ENCODE data around the gene NDRG3.
"Not testable (repeated sequence)": the region's sequence is repeated elsewhere in the genome, so short reads cannot be mapped to it uniquely, and the experiment has no call there.

NDRG3 gene

DNA sequence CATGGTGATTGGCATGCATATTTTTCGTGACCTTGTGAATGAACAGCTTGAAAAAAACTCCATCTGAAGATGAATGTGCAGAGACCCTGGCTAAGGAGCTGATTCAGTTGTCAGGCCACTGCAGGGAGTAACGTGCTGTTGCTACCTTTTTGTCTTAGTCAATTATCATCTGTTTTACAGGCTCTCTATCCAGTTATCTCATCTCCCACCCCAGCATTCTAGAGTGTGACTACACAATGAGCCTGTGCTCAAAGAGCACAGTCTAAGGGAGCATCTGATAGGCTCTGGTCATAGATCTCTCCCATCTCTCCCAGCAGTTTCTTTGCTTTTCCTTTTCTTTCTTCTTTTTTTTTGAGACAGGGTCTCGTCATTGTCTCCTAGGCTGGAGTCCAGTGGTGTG lies 45.5 kb downstream of the NDRG3 start:
- H3K4me2 ChIP-seq (ENCODE audit: low read length), result no peak overlapping the region
- H3F3A ChIP-seq (ENCODE audit: insufficient read depth, low read length), result no peaks in the 10 kb centered on the region
- TF ChIP-seq CTCF (IDR thresholded peaks at IDR 0.05; ENCODE audit: low read length) (no peak), EZH2 (IDR thresholded peaks at IDR 0.05; ENCODE audit: borderline replicate concordance, low read length) (no peak)
- no peak overlapping the region for H2AFZ ChIP-seq (ENCODE audit: low read length)
- no peak overlapping the region for H3K4me3 ChIP-seq (ENCODE audit: low read depth, low read length, poor library complexity, severe bottlenecking)
- no peaks in the 10 kb centered on the region for H3K36me3 ChIP-seq (ENCODE audit: insufficient read depth, low read length)
- H3K9ac ChIP-seq (ENCODE audit: low read length), result no peak overlapping the region
- H3K4me1 ChIP-seq (ENCODE audit: insufficient read depth, low read length, severe bottlenecking), result no peaks in the 10 kb centered on the region
- no peaks in the 10 kb centered on the region for H3K79me2 ChIP-seq (ENCODE audit: insufficient read depth, low read length)
- no peak overlapping the region for H3K27ac ChIP-seq (ENCODE audit: low read depth, low read length, poor library complexity, severe bottlenecking)
- no peaks in the 10 kb centered on the region for H4K20me1 ChIP-seq (ENCODE audit: insufficient read depth, low read length)
- H3K9me2 ChIP-seq (ENCODE audit: low read depth, low read length), result no peaks in the 10 kb centered on the region
- H3K27me3 ChIP-seq (ENCODE audit: insufficient read depth, low read length), result no peaks in the 10 kb centered on the region
- H3K9me3 ChIP-seq (ENCODE audit: low read length), result no peaks in the 10 kb centered on the region

DNA sequence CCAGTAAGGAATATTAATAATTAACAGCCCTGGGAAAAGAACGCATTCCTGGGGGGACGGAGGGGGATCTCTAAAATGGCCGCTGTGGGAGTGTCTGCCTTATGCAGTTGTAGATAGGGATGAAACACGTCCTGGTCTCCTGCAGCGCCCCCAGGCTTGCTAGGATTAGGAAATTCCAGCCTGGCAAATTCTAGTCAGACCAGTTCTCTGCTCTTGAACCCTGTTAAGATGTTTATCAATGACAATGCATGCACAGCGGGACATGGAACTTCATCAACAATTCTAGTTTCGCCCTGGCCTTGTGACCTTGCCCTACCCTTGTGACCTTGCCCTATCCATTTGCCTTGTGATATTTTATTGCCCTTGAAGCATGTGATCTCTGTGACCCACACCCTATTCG lies 50.4 kb downstream of the NDRG3 start:
- not testable (repeated sequence) for H3K9me2 ChIP-seq (ENCODE audit: low read depth, low read length); H3K9ac ChIP-seq (ENCODE audit: low read length); H3K4me2 ChIP-seq (ENCODE audit: low read length); H3K27ac ChIP-seq (ENCODE audit: low read depth, low read length, poor library complexity, severe bottlenecking); H2AFZ ChIP-seq (ENCODE audit: low read length); H4K20me1 ChIP-seq (ENCODE audit: insufficient read depth, low read length); H3K36me3 ChIP-seq (ENCODE audit: insufficient read depth, low read length); H3K27me3 ChIP-seq (ENCODE audit: insufficient read depth, low read length); H3K9me3 ChIP-seq (ENCODE audit: low read length); H3K79me2 ChIP-seq (ENCODE audit: insufficient read depth, low read length); H3F3A ChIP-seq (ENCODE audit: insufficient read depth, low read length); H3K4me3 ChIP-seq (ENCODE audit: low read depth, low read length, poor library complexity, severe bottlenecking); H3K4me1 ChIP-seq (ENCODE audit: insufficient read depth, low read length, severe bottlenecking)

DNA sequence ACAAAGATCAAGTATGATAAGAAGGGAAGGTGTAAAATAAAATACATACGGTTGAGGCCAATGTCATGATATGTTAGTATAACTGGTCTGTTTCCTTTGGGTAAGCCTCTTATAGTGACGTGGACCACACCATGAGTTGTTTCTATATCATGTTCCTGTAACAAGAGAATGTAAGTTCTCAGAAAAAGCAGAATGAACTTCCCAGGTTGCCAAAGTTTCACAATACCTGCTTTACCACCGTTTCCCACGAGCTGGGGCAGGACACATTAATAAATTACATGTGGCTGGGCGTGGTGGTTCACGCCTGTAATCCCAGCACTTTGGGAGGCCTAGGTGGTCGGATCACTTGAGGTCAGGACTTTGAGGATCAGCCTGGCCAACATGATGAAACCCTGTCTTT lies 57.3 kb downstream of the NDRG3 start:
- Histone ChIP-seq H3K4me2 (ENCODE audit: low read length) (no peak overlapping the region), H3K4me3 (ENCODE audit: low read depth, low read length, poor library complexity, severe bottlenecking) (no peak overlapping the region), H3K27ac (ENCODE audit: low read depth, low read length, poor library complexity, severe bottlenecking) (no peak overlapping the region), H4K20me1 (ENCODE audit: insufficient read depth, low read length) (no peaks in the 10 kb centered on the region), H3F3A (ENCODE audit: insufficient read depth, low read length) (no peaks in the 10 kb centered on the region), H3K4me1 (ENCODE audit: insufficient read depth, low read length, severe bottlenecking) (no peaks in the 10 kb centered on the region), H3K36me3 (ENCODE audit: insufficient read depth, low read length) (peaks cover 8% of the 10 kb centered on the region; the same call in 1 of the 2 replicates), H2AFZ (ENCODE audit: low read length) (no peak overlapping the region), H3K9ac (ENCODE audit: low read length) (no peak overlapping the region), H3K9me2 (ENCODE audit: low read depth, low read length) (no peaks in the 10 kb centered on the region), H3K79me2 (ENCODE audit: insufficient read depth, low read length) (no peaks in the 10 kb centered on the region), H3K27me3 (ENCODE audit: insufficient read depth, low read length) (no peaks in the 10 kb centered on the region), H3K9me3 (ENCODE audit: low read length) (no peaks in the 10 kb centered on the region)
- TF ChIP-seq CTCF (IDR thresholded peaks at IDR 0.05; ENCODE audit: low read length) (no peak), EZH2 (IDR thresholded peaks at IDR 0.05; ENCODE audit: borderline replicate concordance, low read length) (no peak)

DNA sequence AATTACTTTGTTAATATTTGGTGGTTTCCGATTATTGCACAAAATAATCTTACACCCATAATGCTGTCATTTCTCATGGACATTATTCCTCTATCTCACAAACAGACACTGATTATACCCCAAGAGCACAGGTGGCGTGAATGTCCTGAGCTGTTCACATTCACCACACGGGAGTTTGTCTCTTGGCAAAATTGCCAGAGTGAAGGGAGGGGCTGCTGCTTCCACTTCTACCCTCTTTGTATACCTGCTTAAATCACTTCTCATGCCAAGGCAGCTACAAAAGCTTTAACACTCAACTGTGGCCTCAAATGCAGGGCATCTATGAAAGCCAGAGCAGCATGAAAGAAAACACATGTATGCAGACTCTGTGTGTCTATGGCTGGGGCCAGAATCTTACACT lies 58.0 kb downstream of the NDRG3 start:
- Histone ChIP-seq H3K9ac (ENCODE audit: low read length) (no peak overlapping the region), H3F3A (ENCODE audit: insufficient read depth, low read length) (no peaks in the 10 kb centered on the region), H3K36me3 (ENCODE audit: insufficient read depth, low read length) (peaks cover 8% of the 10 kb centered on the region; the same call in 1 of the 2 replicates), H3K79me2 (ENCODE audit: insufficient read depth, low read length) (no peaks in the 10 kb centered on the region), H3K4me3 (ENCODE audit: low read depth, low read length, poor library complexity, severe bottlenecking) (no peak overlapping the region), H2AFZ (ENCODE audit: low read length) (no peak overlapping the region), H3K9me2 (ENCODE audit: low read depth, low read length) (no peaks in the 10 kb centered on the region), H3K4me1 (ENCODE audit: insufficient read depth, low read length, severe bottlenecking) (no peaks in the 10 kb centered on the region), H3K4me2 (ENCODE audit: low read length) (no peak overlapping the region), H3K27me3 (ENCODE audit: insufficient read depth, low read length) (no peaks in the 10 kb centered on the region), H4K20me1 (ENCODE audit: insufficient read depth, low read length) (no peaks in the 10 kb centered on the region), H3K9me3 (ENCODE audit: low read length) (no peaks in the 10 kb centered on the region), H3K27ac (ENCODE audit: low read depth, low read length, poor library complexity, severe bottlenecking) (no peak overlapping the region)
- TF ChIP-seq CTCF (IDR thresholded peaks at IDR 0.05; ENCODE audit: low read length) (no peak), EZH2 (IDR thresholded peaks at IDR 0.05; ENCODE audit: borderline replicate concordance, low read length) (no peak)

Data from OCI-LY1 (cell line).